GM18520 (cell line): ENCODE measurements around the gene HPDL.
"Not testable (repeated sequence)": the region's sequence is repeated elsewhere in the genome, so short reads cannot be mapped to it uniquely, and the experiment has no call there.

Experiments used
- ATAC-seq: cut with Tn5 transposase; IDR thresholded peaks from one replicate; pipeline ENCODE4 v1.9.1; 2021; ENCODE audit not compliant: unreplicated experiment

Gene HPDL

DNA sequence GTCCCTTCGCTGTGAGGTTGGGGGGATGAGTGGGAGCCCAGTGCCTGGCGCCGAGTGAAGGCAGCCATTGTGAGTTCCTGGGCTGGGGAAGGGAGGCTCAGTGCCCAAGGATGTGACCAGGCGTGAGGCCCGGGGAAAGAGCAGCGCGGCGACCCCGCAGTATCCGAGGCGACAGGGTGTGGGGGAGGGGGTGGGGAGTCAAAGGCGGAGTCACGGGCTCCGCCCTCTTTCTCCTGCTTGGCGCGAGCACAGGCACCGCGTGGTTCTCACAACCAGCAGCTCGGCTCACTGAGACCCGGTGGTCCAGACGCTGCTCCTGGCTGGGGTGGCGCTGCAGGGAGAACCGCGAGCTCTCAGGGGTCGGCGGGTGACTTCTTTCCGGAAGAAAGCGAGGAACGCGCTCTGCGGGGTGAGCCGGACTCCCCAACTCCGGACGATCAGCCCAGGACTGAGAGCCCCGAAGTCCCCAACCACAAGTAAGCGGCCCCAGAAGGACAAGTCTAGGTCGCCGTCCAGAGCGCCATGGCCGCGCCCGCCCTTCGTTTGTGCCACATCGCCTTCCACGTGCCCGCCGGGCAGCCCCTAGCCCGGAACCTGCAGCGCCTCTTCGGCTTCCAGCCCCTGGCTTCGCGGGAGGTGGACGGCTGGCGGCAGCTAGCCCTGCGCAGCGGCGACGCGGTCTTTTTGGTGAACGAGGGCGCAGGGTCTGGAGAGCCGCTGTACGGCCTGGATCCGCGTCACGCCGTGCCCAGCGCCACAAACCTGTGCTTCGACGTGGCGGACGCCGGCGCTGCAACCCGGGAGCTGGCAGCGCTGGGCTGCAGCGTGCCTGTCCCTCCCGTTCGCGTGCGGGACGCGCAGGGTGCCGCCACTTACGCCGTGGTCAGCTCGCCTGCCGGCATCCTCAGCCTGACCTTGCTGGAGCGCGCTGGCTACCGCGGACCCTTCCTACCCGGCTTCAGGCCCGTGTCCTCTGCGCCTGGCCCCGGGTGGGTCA, at the start of gene HPDL:
Gene HPDL, plus strand, starts transcription at position 269 of the 997 bp plus-strand sequence. Its CDS starts 254 bp downstream, at position 523.
- no peak for ATAC-seq

DNA sequence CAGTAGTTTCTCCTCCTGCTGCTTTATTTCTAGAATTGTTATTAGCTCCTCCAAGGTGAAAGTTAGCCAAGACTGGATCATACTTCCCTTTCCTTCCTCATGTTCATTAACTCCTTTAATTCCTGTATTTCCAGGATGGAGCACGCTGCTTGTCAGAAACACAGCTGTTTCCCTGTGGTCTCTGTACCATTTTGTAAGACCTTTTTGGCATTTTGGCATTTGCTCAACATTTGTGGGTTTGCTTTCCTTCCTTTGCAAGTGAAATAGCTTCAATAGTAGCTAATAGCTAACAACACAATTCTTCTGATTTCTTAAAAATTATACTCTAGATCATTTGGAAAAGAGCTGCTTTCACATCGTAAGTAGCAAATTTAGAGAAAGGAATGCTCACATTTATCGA, 44.3 kb upstream of the HPDL start:
- ATAC-seq: no peak

GRCh38 chr1:45284858-45285257, 41.8 kb upstream of the HPDL start:
- not testable (repeated sequence) for ATAC-seq

DNA sequence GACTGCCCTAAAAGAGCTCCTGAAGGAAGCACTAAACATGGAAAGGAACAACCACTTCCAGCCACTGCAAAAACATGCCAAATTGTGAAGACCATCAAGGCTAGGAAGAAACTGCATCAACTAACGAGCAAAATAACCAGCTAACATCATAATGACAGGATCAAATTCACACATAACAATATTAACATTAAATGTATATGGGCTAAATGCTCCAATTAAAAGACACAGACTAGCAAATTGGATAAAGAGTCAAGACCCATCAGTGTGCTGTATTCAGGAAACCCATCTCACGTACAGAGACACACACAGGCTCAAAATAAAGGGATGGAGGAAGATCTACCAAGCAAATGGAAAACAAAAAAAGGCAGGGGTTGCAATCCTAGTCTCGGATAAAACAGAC, 40.2 kb upstream of the HPDL start:
- not testable (repeated sequence) for ATAC-seq

- ATAC-seq: not testable (repeated sequence)
Measured at GRCh38 chr1:45291002-45291401, 35.7 kb upstream of the HPDL start.

GRCh38 chr1:45291716-45292115, 35.0 kb upstream of the HPDL start:
- no peak for ATAC-seq

GRCh38 chr1:45297666-45298356, 28.9 kb upstream of the HPDL start:
- no peak for ATAC-seq

- ATAC-seq: no peak
Measured at GRCh38 chr1:45299296-45299695, 27.4 kb upstream of the HPDL start.

GRCh38 chr1:45299981-45300668, 26.6 kb upstream of the HPDL start:
- no peak for ATAC-seq

GRCh38 chr1:45300669-45300997, 26.1 kb upstream of the HPDL start:
- no peak for ATAC-seq

DNA sequence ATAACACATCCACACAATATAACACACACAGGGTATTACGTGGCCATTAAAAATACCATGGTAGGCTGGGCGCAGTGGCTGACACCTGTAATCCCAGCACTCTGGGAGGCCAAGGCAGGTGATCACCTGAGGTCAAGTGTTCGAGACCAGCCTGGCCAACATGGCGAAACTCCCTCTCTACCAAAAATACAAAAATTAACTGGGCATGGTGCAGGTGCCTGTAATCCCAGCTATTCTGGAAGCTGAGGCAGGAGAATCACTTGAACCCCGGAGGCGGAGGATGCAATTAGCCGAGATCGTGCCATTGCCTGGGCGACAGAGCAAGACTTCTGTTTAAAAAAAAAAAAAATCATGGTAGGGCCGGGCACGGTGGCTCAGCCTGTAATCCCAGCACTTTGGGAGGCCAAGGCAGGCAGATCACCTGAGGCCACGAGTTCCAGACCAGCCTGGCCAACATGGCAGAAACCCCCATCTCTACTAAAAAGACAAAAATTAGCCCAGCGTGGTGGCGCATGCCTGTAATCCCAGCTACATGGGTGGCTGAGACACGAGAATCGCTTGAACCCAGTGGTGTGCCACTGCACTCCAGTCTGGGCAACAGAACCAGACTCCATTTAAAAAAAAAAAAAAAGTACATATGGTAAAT, 24.1 kb upstream of the HPDL start:
- ATAC-seq: no peak

- ATAC-seq: peak; percentile 52
Measured at GRCh38 chr1:45303520-45304310, 23.0 kb upstream of the HPDL start.

GRCh38 chr1:45304311-45305081, 22.2 kb upstream of the HPDL start:
- ATAC-seq: no peak

GRCh38 chr1:45305231-45305630, 21.5 kb upstream of the HPDL start:
- ATAC-seq: no peak

DNA sequence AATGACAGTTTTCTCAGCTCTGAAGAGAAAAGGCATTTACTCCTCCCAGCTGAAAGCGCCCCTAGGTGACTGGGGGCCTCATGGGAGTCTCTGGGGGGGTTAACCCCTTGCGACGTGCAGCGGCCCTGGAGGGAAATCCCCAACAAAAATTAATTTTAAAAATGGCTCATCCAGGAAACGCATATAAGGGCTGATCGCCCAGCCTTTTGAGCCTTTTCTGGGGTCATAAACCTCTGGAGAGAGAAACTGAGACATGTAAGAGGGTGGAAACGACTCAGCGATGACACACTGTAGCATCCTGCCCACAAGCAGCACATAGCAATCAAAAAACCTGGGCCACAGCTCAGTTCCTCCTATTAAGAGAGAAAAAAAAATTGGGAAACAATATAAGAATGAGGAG, 20.4 kb upstream of the HPDL start:
- no peak for ATAC-seq

DNA sequence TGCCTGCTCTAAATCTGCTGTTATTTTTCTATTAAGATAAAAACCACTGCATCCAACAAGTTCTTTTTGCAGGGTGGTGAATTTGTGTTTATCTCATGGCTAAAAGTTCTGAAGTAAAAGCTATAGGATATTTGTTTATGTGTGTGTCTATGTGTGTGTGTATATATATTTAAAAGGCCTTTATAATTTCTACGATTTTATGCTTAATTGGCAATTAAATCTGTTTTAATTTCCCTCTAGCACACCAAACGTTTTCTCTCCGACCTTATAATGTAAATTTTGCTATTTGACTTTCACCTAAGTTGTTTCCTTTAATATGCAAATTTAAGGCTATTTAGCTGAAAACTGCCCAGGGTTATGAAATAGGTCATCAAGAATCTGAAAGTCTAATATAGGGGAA, 19.8 kb upstream of the HPDL start:
- ATAC-seq: no peak

DNA sequence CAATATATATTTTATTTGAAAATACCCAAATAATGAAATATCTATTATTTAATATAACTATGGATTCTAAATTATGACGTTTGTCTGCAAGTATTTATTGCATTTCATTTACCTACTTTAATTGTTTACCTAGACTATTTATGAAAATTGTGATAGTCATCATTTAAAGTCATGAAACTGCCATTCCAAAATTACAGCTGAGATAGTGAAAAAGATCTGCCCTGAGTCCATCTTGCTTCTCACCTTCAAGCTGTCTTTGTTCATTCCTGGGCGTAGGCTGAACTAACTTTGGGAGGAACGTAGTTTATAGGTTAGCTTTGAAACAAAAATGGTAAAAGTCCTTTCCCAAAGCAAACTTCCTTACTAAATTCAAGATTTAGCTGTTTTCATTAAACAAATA, 12.4 kb upstream of the HPDL start:
- ATAC-seq: no peak

- ATAC-seq: no peak
Measured at GRCh38 chr1:45317166-45317565, 9.5 kb upstream of the HPDL start.

DNA sequence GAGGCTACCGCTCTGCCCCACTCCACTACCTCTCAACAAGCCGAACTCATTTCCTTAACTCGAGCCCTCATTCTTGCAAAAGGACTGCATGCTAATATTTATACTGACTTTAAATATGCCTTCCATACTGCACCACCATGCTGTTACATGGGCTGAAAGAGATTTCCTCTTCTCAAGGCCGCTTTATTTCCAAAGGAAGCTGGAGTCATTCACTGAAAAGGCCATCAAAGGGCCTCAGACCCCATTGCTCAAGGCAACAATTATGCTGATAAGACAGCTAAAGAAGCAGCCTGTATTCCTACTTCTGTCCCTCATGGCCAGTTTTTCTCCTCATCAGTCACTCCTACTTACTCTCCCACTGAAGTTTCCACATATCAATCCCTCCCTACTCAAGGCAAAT, 6.9 kb upstream of the HPDL start:
- ATAC-seq: no peak

GRCh38 chr1:45321444-45321843, 5.3 kb upstream of the HPDL start:
- no peak for ATAC-seq
